ENCODE results near the gene CDC14B. TPM values are rescaled to one million over a fixed set of nuclear protein-coding genes. Genes with fewer than 3 reads are reported as not detected.

Gene CDC14B
- total and polyA plus RNA-seq, 4 donors = 2.9 to 29.8 (median 8.0) TPM

GRCh38 chr9:96556701-96557461 is 62.8 kb downstream of the CDC14B start:
- peaks cover 0 to 12% (median 1%) of the 10 kb centered on the region in 5 donors for H3K4me1 ChIP-seq (ENCODE audit: control insufficient read depth in 5 of 5, insufficient read depth in 5 of 5, low read length in 5 of 5)
- H3K27ac ChIP-seq (ENCODE audit: low read depth in 1 of 2, low read length in 1 of 2) = peak overlapping the region in 1 of 2 donors; percentile 43
- DNase-seq (no peak), ATAC-seq (ENCODE audit: insufficient read depth, low FRiP score) (no peak)
- peaks cover 0 to 4% (median under 1%) of the 10 kb centered on the region in 4 donors for H3K36me3 ChIP-seq (ENCODE audit: control insufficient read depth in 4 of 4, insufficient read depth in 4 of 4, low read length in 4 of 4)
- H3K9me3 ChIP-seq (ENCODE audit: control insufficient read depth in 4 of 4, insufficient read depth in 3 of 4, low read length in 3 of 4) = peaks cover 0 to 2% (median 0%) of the 10 kb centered on the region in 4 donors
- 83 to 94% methylated on average over 15 of the region's 15 CpGs for WGBS, 2 donors
- H3K4me3 ChIP-seq = no peak overlapping the region
- no peaks in the 10 kb centered on the region for H3K27me3 ChIP-seq (ENCODE audit: control insufficient read depth in 3 of 3, insufficient read depth in 3 of 3, low read length in 2 of 3)
- no peak overlapping the region for H3K9ac ChIP-seq (ENCODE audit: insufficient read depth in 1 of 2, low read length in 2 of 2)
- TF ChIP-seq CTCF (IDR thresholded peaks at IDR 0.05; ENCODE audit: control extremely low read depth, extremely low read depth) = no peak

GRCh38 chr9:96555567-96556386 is 63.9 kb downstream of the CDC14B start:
- Histone ChIP-seq H3K9me3 (ENCODE audit: control insufficient read depth in 4 of 4, insufficient read depth in 3 of 4, low read length in 3 of 4) (peaks cover 0 to 2% (median 0%) of the 10 kb centered on the region in 4 donors), H3K36me3 (ENCODE audit: control insufficient read depth in 4 of 4, insufficient read depth in 4 of 4, low read length in 4 of 4) (peaks cover 0 to 3% (median 2%) of the 10 kb centered on the region in 4 donors), H3K4me1 (ENCODE audit: control insufficient read depth in 5 of 5, insufficient read depth in 5 of 5, low read length in 5 of 5) (peaks cover 0 to 12% (median 1%) of the 10 kb centered on the region in 5 donors), H3K9ac (ENCODE audit: insufficient read depth in 1 of 2, low read length in 2 of 2) (no peak overlapping the region), H3K27ac (ENCODE audit: low read depth in 1 of 2, low read length in 1 of 2) (no peak overlapping the region), H3K27me3 (ENCODE audit: control insufficient read depth in 3 of 3, insufficient read depth in 3 of 3, low read length in 2 of 3) (no peaks in the 10 kb centered on the region), H3K4me3 (no peak overlapping the region)
- ATAC-seq (ENCODE audit: insufficient read depth, low FRiP score) (no peak), DNase-seq (peak in 2 of 3 donors; percentile 39 to 51)
- no peak for TF ChIP-seq CTCF (IDR thresholded peaks at IDR 0.05; ENCODE audit: control extremely low read depth, extremely low read depth)
- 41 to 63% methylated on average over 11 of the region's 11 CpGs for WGBS, 2 donors

- Histone ChIP-seq H3K27ac (ENCODE audit: low read depth in 1 of 2, low read length in 1 of 2) (no peak overlapping the region), H3K9me3 (ENCODE audit: control insufficient read depth in 4 of 4, insufficient read depth in 3 of 4, low read length in 3 of 4) (peaks cover 0 to under 1% (median 0%) of the 10 kb centered on the region in 4 donors), H3K27me3 (ENCODE audit: control insufficient read depth in 3 of 3, insufficient read depth in 3 of 3, low read length in 2 of 3) (no peaks in the 10 kb centered on the region), H3K4me3 (no peak overlapping the region), H3K9ac (ENCODE audit: insufficient read depth in 1 of 2, low read length in 2 of 2) (no peak overlapping the region), H3K36me3 (ENCODE audit: control insufficient read depth in 4 of 4, insufficient read depth in 4 of 4, low read length in 4 of 4) (peaks cover 0 to 3% (median 2%) of the 10 kb centered on the region in 4 donors), H3K4me1 (ENCODE audit: control insufficient read depth in 5 of 5, insufficient read depth in 5 of 5, low read length in 5 of 5) (peaks cover 0 to 12% (median 1%) of the 10 kb centered on the region in 5 donors)
- TF ChIP-seq CTCF (IDR thresholded peaks at IDR 0.05; ENCODE audit: control extremely low read depth, extremely low read depth) = no peak
- 89 to 95% methylated on average over 10 of the region's 10 CpGs for WGBS, 2 donors
- DNase-seq (no peak), ATAC-seq (ENCODE audit: insufficient read depth, low FRiP score) (no peak)
Observed at GRCh38 chr9:96554801-96555566, 64.7 kb downstream of the CDC14B start.
